ENCODE results near the gene DTX3L.

- TF ChIP-seq, protein P1, sequence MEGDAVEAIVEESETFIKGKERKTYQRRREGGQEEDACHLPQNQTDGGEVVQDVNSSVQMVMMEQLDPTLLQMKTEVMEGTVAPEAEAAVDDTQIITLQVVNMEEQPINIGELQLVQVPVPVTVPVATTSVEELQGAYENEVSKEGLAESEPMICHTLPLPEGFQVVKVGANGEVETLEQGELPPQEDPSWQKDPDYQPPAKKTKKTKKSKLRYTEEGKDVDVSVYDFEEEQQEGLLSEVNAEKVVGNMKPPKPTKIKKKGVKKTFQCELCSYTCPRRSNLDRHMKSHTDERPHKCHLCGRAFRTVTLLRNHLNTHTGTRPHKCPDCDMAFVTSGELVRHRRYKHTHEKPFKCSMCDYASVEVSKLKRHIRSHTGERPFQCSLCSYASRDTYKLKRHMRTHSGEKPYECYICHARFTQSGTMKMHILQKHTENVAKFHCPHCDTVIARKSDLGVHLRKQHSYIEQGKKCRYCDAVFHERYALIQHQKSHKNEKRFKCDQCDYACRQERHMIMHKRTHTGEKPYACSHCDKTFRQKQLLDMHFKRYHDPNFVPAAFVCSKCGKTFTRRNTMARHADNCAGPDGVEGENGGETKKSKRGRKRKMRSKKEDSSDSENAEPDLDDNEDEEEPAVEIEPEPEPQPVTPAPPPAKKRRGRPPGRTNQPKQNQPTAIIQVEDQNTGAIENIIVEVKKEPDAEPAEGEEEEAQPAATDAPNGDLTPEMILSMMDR (IDR thresholded peaks at IDR 0.05; ENCODE audit: poor library complexity), result no peak
- no peak for TF ChIP-seq EZH2phosphoT487 (IDR thresholded peaks at IDR 0.05; ENCODE audit: low read depth, severe bottlenecking, unreplicated experiment)
Observed at GRCh38 chr3:122582390-122582789, 18.3 kb downstream of the DTX3L start.

Data from hepatocyte (in vitro differentiated cells).